ENCODE data around the gene NPW. TPM values are rescaled to one million over a fixed set of nuclear protein-coding genes. Genes with fewer than 3 reads are reported as not detected.
A peak's percentile ranks its signal among the peaks of the same experiment; 100 is the strongest.

Gene NPW
- total and polyA plus RNA-seq, 2 donors (not counting 3 experiments of a cell fraction or from before 2014, with no cell fraction given), result 0.84 to 3.3 TPM

DNA sequence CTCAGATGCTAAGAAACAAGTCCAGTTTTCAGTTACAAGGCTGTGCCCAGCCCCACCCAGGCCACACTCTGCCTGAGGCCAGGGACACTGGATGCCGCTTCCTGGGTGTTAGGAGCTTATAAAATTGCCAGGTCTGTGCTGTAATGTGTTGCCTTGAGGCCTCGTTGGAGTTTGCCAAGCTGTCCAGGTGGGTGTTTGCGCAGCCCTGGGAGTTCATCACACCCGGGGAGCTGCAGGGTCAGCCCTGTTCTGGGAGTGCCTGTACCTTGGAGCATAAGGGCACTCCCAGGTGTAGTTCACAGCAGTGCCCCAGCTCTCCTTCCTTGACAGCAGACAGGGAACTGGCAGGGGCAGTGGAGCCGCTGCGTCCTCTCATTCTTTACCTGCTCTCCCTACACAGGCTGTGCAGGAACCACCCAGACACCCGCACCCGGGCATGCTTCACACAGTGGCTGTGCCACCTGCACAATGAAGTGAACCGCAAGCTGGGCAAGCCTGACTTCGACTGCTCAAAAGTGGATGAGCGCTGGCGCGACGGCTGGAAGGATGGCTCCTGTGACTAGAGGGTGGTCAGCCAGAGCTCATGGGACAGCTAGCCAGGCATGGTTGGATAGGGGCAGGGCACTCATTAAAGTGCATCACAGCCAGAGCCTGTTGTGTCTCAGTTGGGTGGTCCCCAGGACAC, 34.0 kb upstream of the NPW start:
- peaks cover 18% of the 10 kb centered on the region for H3K4me1 ChIP-seq (ENCODE audit: control insufficient read depth, extremely low read depth, insufficient read depth, low read length)
- no peak for TF ChIP-seq EZH2 (IDR thresholded peaks at IDR 0.05; ENCODE audit: borderline replicate concordance, low read depth, low read length, severe bottlenecking)
- TF ChIP-seq POLR2A (IDR thresholded peaks at IDR 0.05; ENCODE audit: low read depth, low read length), result no peak
- no peak for TF ChIP-seq MYC (IDR thresholded peaks at IDR 0.05; ENCODE audit: low read depth, low read length)
- TF ChIP-seq POLR2AphosphoS5 (IDR thresholded peaks at IDR 0.05; ENCODE audit: insufficient read depth, low read depth, low read length), result no peak
- no peak for TF ChIP-seq JUN (IDR thresholded peaks at IDR 0.05; ENCODE audit: borderline replicate concordance, insufficient read depth, insufficient read length, low read depth)
- no peak for TF ChIP-seq GATA2 (IDR thresholded peaks at IDR 0.05; ENCODE audit: insufficient read depth, insufficient read length, low read depth, low read length)
- TF ChIP-seq, protein P1, sequence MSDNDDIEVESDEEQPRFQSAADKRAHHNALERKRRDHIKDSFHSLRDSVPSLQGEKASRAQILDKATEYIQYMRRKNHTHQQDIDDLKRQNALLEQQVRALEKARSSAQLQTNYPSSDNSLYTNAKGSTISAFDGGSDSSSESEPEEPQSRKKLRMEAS (IDR thresholded peaks at IDR 0.05; ENCODE audit: insufficient read depth, insufficient read length), result no peak
- TF ChIP-seq FOS (IDR thresholded peaks at IDR 0.05; ENCODE audit: borderline replicate concordance, insufficient read depth, low read length), result no peak
- TF ChIP-seq, protein P2, sequence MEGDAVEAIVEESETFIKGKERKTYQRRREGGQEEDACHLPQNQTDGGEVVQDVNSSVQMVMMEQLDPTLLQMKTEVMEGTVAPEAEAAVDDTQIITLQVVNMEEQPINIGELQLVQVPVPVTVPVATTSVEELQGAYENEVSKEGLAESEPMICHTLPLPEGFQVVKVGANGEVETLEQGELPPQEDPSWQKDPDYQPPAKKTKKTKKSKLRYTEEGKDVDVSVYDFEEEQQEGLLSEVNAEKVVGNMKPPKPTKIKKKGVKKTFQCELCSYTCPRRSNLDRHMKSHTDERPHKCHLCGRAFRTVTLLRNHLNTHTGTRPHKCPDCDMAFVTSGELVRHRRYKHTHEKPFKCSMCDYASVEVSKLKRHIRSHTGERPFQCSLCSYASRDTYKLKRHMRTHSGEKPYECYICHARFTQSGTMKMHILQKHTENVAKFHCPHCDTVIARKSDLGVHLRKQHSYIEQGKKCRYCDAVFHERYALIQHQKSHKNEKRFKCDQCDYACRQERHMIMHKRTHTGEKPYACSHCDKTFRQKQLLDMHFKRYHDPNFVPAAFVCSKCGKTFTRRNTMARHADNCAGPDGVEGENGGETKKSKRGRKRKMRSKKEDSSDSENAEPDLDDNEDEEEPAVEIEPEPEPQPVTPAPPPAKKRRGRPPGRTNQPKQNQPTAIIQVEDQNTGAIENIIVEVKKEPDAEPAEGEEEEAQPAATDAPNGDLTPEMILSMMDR (IDR thresholded peaks at IDR 0.05; ENCODE audit: extremely low read depth in 1 of 2, insufficient read depth in 1 of 2, low read depth in 1 of 2, low read length in 2 of 2), result no peak
- no TSS peak for BruUV-seq (replicated peaks)
- CTCF ChIA-PET, result interaction anchor here (1.6 to 2.2 kb wide), 2 partner anchors 18 to 155 kb away, joined by 6 to 9 read pairs; no protein-coding TSS in a partner anchor
- POLR2A ChIA-PET, result no interaction called here
- dilution Hi-C loops (cut with MboI; ENCODE audit: extremely low pct_ligation_motif_present, low sequenced_read_pairs) (no loop called here), intact Hi-C loops (cut with micrococcal nuclease) (no loop called here)
- no peak overlapping the region for H2AFZ ChIP-seq (ENCODE audit: low read depth, low read length)
- FAIRE-seq (no peak), DNase-seq (ENCODE audit: low read depth, low spot score) (no peak)
- H3K27me3 ChIP-seq (ENCODE audit: control insufficient read depth in 2 of 2, insufficient read depth in 2 of 2, low read length in 2 of 2), result peaks cover 36 to 38% of the 10 kb centered on the region in 2 experiments
- no peaks in the 10 kb centered on the region for H3K9me1 ChIP-seq (replicated peaks; ENCODE audit: control insufficient read depth, extremely low read depth, insufficient read depth, low read length)
- no peak overlapping the region for H3K4me3 ChIP-seq (replicated peaks in 1 of 3; ENCODE audit: insufficient read depth in 1 of 3, low read depth in 1 of 3, low read length in 3 of 3)
- peak overlapping the region; percentile 67 for H3K4me2 ChIP-seq (ENCODE audit: insufficient read depth, low read length)
- no peak overlapping the region for H3K9ac ChIP-seq (replicated peaks; ENCODE audit: extremely low read depth, insufficient read depth, low read length)
- no peak overlapping the region for H3K27ac ChIP-seq (ENCODE audit: insufficient read depth, low read depth, low read length)
- peaks cover 5% of the 10 kb centered on the region for H3K79me2 ChIP-seq (ENCODE audit: control insufficient read depth, insufficient read depth, low read length)
- H3K9me3 ChIP-seq (replicated peaks; ENCODE audit: control insufficient read depth, insufficient read depth, low read length), result no peaks in the 10 kb centered on the region
- no peaks in the 10 kb centered on the region for H4K20me1 ChIP-seq (replicated peaks; ENCODE audit: control insufficient read depth, extremely low read depth, insufficient read depth, low read length)
- H3K36me3 ChIP-seq (ENCODE audit: control insufficient read depth in 2 of 2, extremely low read depth in 1 of 2, insufficient read depth in 2 of 2, low read length in 2 of 2), result peaks cover 0 to 7% of the 10 kb centered on the region in 2 experiments
